GM18505 (cell line): ENCODE results near the gene CHRDL2.

Source experiments
- ATAC-seq: cut with Tn5 transposase; IDR thresholded peaks from one replicate; pipeline ENCODE4 v1.9.1; 2021; ENCODE audit not compliant: unreplicated experiment
- POLR2A ChIP-seq: IDR thresholded peaks from 4 replicates; pipeline ENCODE4 v1.6.1; 2011; ENCODE audit warnings: borderline replicate concordance; ENCODE audit not compliant: insufficient read depth, insufficient read length; ENCODE audit errors: extremely low read depth

Gene CHRDL2

GRCh38 chr11:74694136-74694930, 36.9 kb downstream of the CHRDL2 start:
- no peak for ATAC-seq
- no peak for TF ChIP-seq POLR2A

GRCh38 chr11:74693531-74693930, 37.7 kb downstream of the CHRDL2 start:
- ATAC-seq: no peak

GRCh38 chr11:74691755-74692154, 39.5 kb downstream of the CHRDL2 start:
- ATAC-seq: no peak

More at GRCh38 chr11:74693531-74693930, 37.7 kb downstream of the CHRDL2 start:
- TF ChIP-seq POLR2A: no peak

GRCh38 chr11:74689666-74690065, 41.6 kb downstream of the CHRDL2 start:
- TF ChIP-seq POLR2A: no peak
- no peak for ATAC-seq

More at GRCh38 chr11:74691755-74692154, 39.5 kb downstream of the CHRDL2 start:
- TF ChIP-seq POLR2A: no peak

- no peak for ATAC-seq
- TF ChIP-seq POLR2A: no peak
Measured at GRCh38 chr11:74687237-74688023, 43.8 kb downstream of the CHRDL2 start.

- TF ChIP-seq POLR2A: no peak
- ATAC-seq: no peak
Measured at GRCh38 chr11:74686792-74687191, 44.4 kb downstream of the CHRDL2 start.

- ATAC-seq: no peak
- TF ChIP-seq POLR2A: no peak
Measured at GRCh38 chr11:74685905-74686304, 45.3 kb downstream of the CHRDL2 start.

GRCh38 chr11:74685338-74685737, 45.9 kb downstream of the CHRDL2 start:
- no peak for TF ChIP-seq POLR2A
- ATAC-seq: no peak

GRCh38 chr11:74684661-74685060, 46.6 kb downstream of the CHRDL2 start:
- no peak for TF ChIP-seq POLR2A
- no peak for ATAC-seq

- no peak for ATAC-seq
- no peak for TF ChIP-seq POLR2A
Measured at GRCh38 chr11:74683941-74684481, 47.2 kb downstream of the CHRDL2 start.

- ATAC-seq: no peak
- no peak for TF ChIP-seq POLR2A
Measured at GRCh38 chr11:74683279-74683871, 47.9 kb downstream of the CHRDL2 start.

GRCh38 chr11:74682731-74683278, 48.4 kb downstream of the CHRDL2 start:
- ATAC-seq: no peak
- no peak for TF ChIP-seq POLR2A
